ENCODE data around the gene ELAPOR1. TPM values are rescaled to one million over a fixed set of nuclear protein-coding genes. Genes with fewer than 3 reads are reported as not detected.

The ELAPOR1 gene
- total and polyA plus RNA-seq, 2 donors (not counting 3 experiments of a cell fraction or from before 2014, with no cell fraction given), result 1.0 to 1.1 TPM

DNA sequence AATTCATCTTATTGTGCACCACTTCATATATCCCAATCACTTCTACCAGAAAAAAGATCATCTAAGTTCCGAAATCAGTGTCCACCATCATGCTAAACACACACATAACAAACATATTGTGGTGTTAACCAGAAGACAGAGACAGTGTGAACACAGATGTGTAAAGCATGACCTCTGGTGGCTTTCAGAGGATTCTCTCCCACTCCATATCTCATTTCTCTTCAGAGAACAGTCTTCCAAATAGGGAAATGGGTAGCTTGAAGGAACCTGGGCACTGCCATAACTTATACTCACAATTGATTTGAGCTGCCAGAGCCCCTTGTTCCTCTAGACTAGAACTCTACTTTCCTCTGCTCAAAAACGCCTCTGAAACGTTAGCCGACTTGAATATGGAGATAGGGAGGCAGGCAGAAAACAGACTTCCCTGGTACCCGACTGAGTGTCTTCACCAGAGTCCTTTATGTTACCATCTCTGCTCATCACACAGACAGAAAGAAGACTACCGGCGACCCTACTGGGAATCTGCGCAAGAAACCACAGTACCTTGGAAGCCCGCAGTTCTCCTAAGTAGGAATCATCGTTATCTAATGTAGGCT, 1.8 kb upstream of the ELAPOR1 start:
- intact Hi-C loops (cut with micrococcal nuclease), result loop anchor here (1.0 to 5.0 kb wide), 8 partner anchors 21 to 287 kb away; partner anchors contain the start of genes CLCC1, TMEM167B and WDR47
- no peak overlapping the region for H3K4me2 ChIP-seq (ENCODE audit: insufficient read depth, low read length)
- CTCF ChIA-PET, result interaction anchor here (0.8 to 5.2 kb wide), 35 partner anchors 8 to 421 kb away, joined by 3 to 64 read pairs (median 5); partner anchors contain the start of genes CELSR2, CLCC1, SARS1 and SORT1
- peak overlapping the region; percentile 25 for H3K9ac ChIP-seq (replicated peaks; ENCODE audit: extremely low read depth, insufficient read depth, low read length)
- no peaks in the 10 kb centered on the region for H3K9me3 ChIP-seq (replicated peaks; ENCODE audit: control insufficient read depth, insufficient read depth, low read length)
- POLR2A ChIA-PET, result no interaction called here
- no peaks in the 10 kb centered on the region for H3K36me3 ChIP-seq (ENCODE audit: control insufficient read depth in 2 of 2, extremely low read depth in 1 of 2, insufficient read depth in 2 of 2, low read length in 2 of 2)
- no TSS peak for BruUV-seq (replicated peaks)
- H3K27ac ChIP-seq (ENCODE audit: insufficient read depth, low read depth, low read length), result no peak overlapping the region
- dilution Hi-C loops (cut with MboI; ENCODE audit: extremely low pct_ligation_motif_present, low sequenced_read_pairs), result no loop called here
- H3K4me1 ChIP-seq (ENCODE audit: control insufficient read depth, extremely low read depth, insufficient read depth, low read length), result peaks cover 7% of the 10 kb centered on the region
- H3K79me2 ChIP-seq (ENCODE audit: control insufficient read depth, insufficient read depth, low read length), result no peaks in the 10 kb centered on the region
- TF ChIP-seq, protein P1, sequence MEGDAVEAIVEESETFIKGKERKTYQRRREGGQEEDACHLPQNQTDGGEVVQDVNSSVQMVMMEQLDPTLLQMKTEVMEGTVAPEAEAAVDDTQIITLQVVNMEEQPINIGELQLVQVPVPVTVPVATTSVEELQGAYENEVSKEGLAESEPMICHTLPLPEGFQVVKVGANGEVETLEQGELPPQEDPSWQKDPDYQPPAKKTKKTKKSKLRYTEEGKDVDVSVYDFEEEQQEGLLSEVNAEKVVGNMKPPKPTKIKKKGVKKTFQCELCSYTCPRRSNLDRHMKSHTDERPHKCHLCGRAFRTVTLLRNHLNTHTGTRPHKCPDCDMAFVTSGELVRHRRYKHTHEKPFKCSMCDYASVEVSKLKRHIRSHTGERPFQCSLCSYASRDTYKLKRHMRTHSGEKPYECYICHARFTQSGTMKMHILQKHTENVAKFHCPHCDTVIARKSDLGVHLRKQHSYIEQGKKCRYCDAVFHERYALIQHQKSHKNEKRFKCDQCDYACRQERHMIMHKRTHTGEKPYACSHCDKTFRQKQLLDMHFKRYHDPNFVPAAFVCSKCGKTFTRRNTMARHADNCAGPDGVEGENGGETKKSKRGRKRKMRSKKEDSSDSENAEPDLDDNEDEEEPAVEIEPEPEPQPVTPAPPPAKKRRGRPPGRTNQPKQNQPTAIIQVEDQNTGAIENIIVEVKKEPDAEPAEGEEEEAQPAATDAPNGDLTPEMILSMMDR (IDR thresholded peaks at IDR 0.05; ENCODE audit: extremely low read depth in 1 of 2, insufficient read depth in 1 of 2, low read depth in 1 of 2, low read length in 2 of 2), result peak in 1 of 2 donors; percentile 6
- TF ChIP-seq JUN (IDR thresholded peaks at IDR 0.05; ENCODE audit: borderline replicate concordance, insufficient read depth, insufficient read length, low read depth), result no peak
- no peaks in the 10 kb centered on the region for H3K9me1 ChIP-seq (replicated peaks; ENCODE audit: control insufficient read depth, extremely low read depth, insufficient read depth, low read length)
- DNase-seq (ENCODE audit: low read depth, low spot score) (peak; percentile 22), FAIRE-seq (no peak)
- H3K27me3 ChIP-seq (ENCODE audit: control insufficient read depth in 2 of 2, insufficient read depth in 2 of 2, low read length in 2 of 2), result peaks cover 40 to 57% of the 10 kb centered on the region in 2 experiments
- no peak overlapping the region for H3K4me3 ChIP-seq (replicated peaks in 1 of 3; ENCODE audit: insufficient read depth in 1 of 3, low read depth in 1 of 3, low read length in 3 of 3)
- H4K20me1 ChIP-seq (replicated peaks; ENCODE audit: control insufficient read depth, extremely low read depth, insufficient read depth, low read length), result no peaks in the 10 kb centered on the region
- no peak overlapping the region for H2AFZ ChIP-seq (ENCODE audit: low read depth, low read length)

DNA sequence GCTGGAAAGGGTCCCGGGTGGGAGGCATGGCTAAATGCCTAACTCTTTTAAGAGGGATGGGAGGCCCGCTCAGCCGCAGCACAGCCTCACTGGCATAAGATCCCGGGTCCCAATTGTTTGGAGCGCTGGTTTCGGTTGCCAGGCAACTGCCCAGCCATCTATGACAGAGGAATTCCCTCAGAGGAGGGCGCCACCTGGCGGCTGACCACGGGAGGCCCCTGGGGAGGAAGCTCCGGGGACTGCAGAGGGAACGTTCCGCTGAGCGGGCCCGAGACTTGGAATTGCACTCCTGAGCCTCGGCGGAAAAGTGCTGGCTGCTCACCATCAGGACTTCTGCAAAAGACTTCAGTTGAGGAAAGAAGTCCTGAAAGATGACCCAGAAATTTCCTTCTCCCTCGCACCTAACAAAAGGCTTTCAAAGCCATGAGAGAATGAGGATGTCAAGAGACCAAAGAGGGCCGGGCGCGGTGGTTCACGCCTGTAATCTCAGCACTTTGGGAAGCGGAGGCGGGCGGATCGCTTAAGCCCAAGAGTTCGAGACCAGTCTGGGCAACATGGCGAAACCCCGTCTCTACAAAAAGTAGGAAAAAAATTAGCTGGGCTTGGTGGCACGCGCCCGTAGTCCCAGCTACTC, 1.1 kb upstream of the ELAPOR1 start:
- DNase-seq (ENCODE audit: low read depth, low spot score), result peak; percentile 87
- Histone ChIP-seq H3K36me3 (ENCODE audit: control insufficient read depth in 2 of 2, extremely low read depth in 1 of 2, insufficient read depth in 2 of 2, low read length in 2 of 2) (no peaks in the 10 kb centered on the region), H3K9me1 (replicated peaks; ENCODE audit: control insufficient read depth, extremely low read depth, insufficient read depth, low read length) (no peaks in the 10 kb centered on the region), H3K4me2 (ENCODE audit: insufficient read depth, low read length) (peak overlapping the region; percentile 18), H3K27ac (ENCODE audit: insufficient read depth, low read depth, low read length) (no peak overlapping the region), H4K20me1 (replicated peaks; ENCODE audit: control insufficient read depth, extremely low read depth, insufficient read depth, low read length) (no peaks in the 10 kb centered on the region), H3K27me3 (ENCODE audit: control insufficient read depth in 2 of 2, insufficient read depth in 2 of 2, low read length in 2 of 2) (peaks cover 39 to 60% of the 10 kb centered on the region in 2 experiments), H2AFZ (ENCODE audit: low read depth, low read length) (peak overlapping the region; percentile 51), H3K9ac (replicated peaks; ENCODE audit: extremely low read depth, insufficient read depth, low read length) (peak overlapping the region; percentile 25), H3K79me2 (ENCODE audit: control insufficient read depth, insufficient read depth, low read length) (no peaks in the 10 kb centered on the region), H3K9me3 (replicated peaks; ENCODE audit: control insufficient read depth, insufficient read depth, low read length) (no peaks in the 10 kb centered on the region), H3K4me3 (replicated peaks in 1 of 3; ENCODE audit: insufficient read depth in 1 of 3, low read depth in 1 of 3, low read length in 3 of 3) (no peak overlapping the region), H3K4me1 (ENCODE audit: control insufficient read depth, extremely low read depth, insufficient read depth, low read length) (peaks cover 7% of the 10 kb centered on the region)
- ChIA-PET POLR2A (interaction anchor here (0.5 to 0.7 kb wide), 2 partner anchors 27 to 91 kb away, joined by 3 read pairs; no protein-coding TSS in a partner anchor), CTCF (interaction anchor here (0.6 to 5.2 kb wide), 50 partner anchors 9 to 469 kb away, joined by 3 to 64 read pairs (median 4); partner anchors contain the start of genes CELSR2, CLCC1, PRPF38B and SARS1)
- intact Hi-C loops (cut with micrococcal nuclease) (loop anchor here (1.0 to 5.0 kb wide), 8 partner anchors 20 to 286 kb away; partner anchors contain the start of genes CLCC1, TMEM167B and WDR47), dilution Hi-C loops (cut with MboI; ENCODE audit: extremely low pct_ligation_motif_present, low sequenced_read_pairs) (no loop called here)
- FAIRE-seq, result peak; percentile 94
- no TSS peak for BruUV-seq (replicated peaks)
- TF ChIP-seq POLR2AphosphoS5 (IDR thresholded peaks at IDR 0.05; ENCODE audit: insufficient read depth, low read depth, low read length), result peak; percentile 33
- TF ChIP-seq, protein P1 (IDR thresholded peaks at IDR 0.05; ENCODE audit: extremely low read depth in 1 of 2, insufficient read depth in 1 of 2, low read depth in 1 of 2, low read length in 2 of 2), result peak; percentile 98 to 99
- no peak for TF ChIP-seq EZH2 (IDR thresholded peaks at IDR 0.05; ENCODE audit: borderline replicate concordance, low read depth, low read length, severe bottlenecking)
